Stimulated activated CD8-positive, alpha-beta memory T cell treated with anti-CD3 and anti-CD28 coated beads, Interleukin-2, amount 100 ng/mL, for 1 hour (primary cell): ENCODE results near the gene MVD.
"Not testable (repeated sequence)": the region's sequence is repeated elsewhere in the genome, so short reads cannot be mapped to it uniquely, and the experiment has no call there.

ENCODE experiments used
- DNase-seq, 2 donors: peaks; one replicate each; pipeline ENCODE4 v3.0.0-alpha.2; 2020; ENCODE audit warnings: low read depth in 2 of 2

Gene MVD

DNA sequence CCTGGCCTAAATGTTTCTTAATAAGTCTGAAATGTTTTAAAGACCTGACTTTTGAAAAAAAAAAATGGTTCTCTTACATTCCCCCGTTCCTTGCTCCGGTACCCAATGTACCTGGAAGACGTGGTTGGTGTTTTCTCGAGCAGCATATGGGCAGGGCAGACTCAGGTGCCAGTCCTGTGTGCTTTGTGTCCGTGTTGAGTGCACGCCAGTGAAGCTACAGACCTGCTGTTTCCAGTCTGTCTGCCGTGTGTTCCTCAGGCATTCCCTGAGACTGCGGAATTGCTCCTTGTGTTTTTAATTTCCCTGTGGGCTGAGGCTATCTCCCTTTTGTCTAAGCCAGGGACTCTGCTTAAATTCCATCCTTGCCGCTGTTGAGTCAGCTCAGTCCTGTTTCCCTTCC lies 36.2 kb downstream of the MVD start:
- no peak for DNase-seq

DNA sequence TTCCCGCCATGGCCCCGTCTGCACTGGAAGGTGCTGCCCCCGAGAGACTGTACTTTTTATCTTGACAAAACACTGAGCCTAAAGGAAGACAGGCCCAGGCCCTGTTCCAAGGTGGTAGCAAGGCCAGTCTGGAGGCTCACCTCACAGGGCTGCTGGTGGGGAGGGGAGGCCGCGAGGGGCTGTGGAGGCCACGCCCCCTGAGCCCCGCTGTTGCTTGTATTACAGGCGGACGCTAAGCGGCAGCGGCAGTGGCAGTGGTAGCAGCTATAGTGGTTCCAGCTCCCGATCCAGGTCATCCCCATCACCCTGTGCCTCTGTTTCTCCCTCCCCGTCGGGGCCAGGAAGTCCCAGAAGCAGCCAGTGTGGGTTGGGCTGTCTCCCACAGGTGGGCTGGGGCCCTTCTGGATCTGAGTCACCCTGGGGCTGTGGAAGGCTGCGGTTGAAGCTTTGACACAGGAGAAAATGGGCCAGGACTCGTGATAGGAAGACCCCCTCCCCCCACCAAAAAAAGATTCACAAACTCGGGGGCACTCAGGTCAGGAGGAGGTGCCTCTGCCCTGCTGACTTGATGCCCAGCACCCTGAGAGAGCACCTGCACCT lies 37.8 kb downstream of the MVD start:
- no peak for DNase-seq

DNA sequence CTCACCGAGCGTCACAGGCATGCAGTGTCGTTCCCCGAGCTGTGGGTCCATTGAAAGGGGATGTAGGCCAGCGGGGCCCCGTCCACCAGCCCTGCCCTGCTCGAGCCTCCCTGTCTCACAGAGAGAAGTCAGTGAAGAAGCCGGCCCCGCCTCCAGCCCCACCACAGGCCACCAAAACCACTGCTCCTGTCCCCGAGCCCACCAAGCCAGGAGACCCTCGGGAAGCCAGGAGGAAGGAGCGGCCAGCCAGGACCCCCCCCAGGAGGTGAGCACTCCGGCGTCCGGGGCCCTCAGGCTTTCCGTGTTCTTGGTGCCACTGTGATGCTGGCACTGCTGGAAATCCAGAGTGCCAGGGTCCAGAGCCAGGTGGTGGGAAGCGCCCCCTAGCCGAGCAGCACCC lies 38.4 kb downstream of the MVD start:
- no peak for DNase-seq

DNA sequence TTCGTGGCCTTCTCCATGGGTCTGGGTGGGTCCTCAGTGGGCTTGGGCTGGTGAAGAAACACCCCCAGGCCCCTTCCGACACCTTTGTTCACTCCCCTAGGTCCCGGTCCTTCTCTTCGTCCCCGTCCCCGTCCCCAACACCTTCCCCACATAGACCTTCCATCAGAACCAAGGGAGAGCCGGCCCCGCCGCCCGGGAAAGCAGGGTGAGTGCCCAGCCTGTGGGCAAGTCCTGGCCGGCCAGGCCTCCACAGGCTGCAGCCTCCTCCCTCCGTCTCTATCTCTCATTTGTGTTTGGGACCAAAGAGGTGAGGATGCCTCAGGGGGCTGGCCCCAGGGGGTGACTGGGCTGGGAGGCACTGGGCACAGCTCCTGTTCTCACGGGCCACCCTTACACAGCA lies 39.0 kb downstream of the MVD start:
- DNase-seq = no peak

DNA sequence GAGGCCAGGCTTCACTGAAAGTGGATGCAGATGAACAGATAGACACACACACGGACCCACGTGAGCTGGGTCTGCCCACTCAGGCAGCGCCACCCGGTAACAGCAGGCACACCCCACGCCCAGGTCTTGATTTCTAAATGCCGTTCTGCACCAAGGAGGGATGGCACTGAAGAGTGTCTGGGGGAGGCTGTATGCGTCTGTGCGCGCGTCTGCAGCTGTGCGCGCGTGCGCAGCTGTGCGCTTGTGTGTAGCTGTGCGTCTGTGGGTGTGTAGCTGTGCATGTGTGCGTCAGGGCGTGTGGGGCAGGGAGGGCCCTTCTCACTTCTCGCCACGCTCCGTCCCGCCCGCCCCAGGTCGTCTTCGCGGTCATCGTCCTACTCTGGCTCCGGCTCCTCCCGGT lies 40.0 kb downstream of the MVD start:
- DNase-seq = no peak

DNA sequence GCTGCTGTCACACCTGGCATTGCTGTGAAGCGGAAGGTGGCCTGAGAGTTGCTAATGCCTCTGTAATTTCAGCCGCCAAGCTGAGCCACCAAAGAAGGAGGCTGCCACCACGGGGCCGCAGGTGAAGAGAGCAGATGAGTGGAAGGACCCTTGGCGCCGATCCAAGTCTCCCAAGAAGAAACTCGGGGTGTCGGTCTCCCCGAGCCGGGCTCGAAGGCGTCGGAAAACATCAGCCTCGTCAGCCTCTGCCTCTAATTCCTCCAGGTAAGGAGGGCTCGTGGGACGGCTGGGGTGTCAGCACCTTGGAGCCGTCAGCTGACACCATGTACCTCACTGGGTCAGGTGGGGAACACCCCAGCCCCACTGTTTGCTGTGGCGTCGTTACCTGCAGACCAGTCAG lies 40.8 kb downstream of the MVD start:
- no peak for DNase-seq

DNA sequence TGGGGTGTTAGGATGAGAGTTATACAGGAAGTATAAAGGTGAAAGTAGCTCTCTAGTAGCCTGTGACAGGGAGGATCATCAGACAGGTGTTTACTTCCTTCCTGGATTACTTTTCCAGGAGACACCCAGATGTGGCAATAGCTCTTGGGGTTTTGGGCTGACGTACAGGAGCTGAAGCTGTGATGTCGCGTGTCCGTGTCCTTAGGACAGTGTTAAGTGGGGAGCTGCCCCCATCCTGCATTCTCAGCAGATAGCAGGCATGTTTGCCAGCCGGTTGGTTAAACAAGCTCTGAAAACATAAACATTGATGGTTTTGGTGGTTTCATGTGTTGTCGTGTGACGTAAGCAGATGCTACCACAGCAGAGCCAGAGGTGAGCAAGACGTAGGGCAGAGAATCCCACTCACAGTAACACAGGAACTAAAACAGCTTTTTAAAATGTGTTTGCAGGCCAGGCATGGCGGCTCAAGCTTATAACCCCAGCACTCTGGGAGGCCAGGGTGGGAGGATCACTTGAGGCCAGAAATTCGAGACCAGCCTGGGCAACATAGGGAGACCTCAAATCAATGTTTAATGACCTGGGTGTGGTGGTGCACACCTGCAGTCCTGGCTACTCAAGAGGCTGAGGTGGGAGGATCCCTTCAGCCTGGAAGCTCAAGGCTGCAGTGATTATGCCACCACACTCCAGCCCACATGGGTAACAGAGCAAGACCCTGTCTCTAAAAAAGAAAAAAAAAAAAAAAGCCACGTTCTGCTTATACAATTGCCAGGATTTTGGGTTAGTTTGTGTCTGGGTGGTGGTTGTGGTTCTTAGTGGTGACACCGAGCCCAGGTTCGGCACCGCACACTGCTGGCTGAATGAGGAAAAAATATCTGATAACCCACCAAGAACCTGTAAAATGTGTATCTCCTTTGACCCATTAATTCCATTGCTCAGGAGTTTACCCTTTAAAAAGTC lies 42.8 kb downstream of the MVD start:
- peak; percentile 48 to 49 for DNase-seq

DNA sequence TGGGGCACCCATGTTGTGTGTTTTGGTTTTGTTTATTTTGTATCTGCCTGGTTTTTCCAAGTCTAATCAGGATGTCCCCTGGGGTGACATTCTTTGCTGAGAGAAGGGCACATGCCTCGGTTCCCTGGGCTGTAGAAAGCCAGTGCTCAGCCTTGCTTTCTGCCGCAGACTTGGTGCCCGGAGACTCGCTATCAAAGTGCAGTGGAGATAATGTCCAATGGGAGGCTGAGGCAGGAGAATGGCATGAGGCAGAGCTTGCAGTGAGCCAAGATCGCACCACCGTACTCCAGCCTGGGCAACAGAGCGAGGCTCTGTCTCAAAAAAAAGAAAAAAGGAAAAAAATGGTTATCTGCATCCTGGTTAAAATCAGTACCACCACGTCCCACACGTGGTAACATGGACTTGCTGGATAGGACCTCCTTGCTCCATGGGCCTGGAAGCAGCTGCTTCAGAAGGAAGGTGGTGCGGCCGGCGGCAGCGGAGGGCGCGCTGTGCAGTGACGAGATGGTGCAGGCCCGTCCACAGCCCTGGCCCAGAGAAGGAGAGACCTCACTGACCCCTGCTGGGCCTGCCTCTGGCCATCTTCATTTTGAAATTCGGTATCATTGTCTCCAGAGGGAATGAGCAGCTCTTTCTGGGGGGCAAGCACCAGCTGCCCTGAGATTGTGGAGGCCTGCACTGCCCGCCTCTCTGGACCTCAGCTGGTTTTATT lies 43.8 kb downstream of the MVD start:
- no peak for DNase-seq

DNA sequence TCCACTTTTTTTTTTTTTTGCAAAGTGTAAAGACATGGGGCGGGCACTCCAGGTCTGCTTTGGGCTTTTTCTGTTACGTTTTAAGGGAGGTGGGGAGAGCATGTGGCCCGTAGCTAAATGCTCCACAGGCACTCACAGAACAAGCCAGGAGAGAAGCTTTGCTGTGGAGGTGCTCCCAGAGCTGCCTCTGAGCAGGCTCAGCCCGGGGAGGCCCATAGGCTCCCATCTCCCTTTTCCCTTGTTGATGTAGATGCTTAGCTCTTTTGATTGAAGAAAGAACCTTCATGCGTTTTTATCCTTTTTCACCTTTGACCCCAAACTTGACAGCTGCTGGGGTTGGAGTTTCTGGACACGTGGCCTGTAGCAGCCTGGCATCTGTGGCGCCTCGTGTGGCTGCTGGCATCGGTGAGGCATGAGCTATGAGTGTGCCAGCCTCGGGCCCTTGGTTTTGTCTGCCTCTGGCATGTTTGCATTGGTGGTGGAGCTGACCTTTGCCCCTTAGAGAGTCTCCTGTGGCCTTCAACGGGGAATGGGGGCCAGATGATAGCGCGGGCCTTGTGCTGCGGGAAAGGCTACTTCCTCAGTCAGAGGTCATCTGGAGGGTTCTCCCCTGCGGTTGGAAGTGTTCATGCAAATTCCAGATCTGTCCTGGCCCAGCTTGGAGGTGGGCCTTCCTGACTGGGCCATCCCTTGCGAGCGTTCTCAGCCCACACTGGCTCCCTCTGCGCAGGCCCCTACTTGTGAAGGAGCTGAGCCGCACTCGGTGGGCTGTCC lies 44.5 kb downstream of the MVD start:
- no peak for DNase-seq

DNA sequence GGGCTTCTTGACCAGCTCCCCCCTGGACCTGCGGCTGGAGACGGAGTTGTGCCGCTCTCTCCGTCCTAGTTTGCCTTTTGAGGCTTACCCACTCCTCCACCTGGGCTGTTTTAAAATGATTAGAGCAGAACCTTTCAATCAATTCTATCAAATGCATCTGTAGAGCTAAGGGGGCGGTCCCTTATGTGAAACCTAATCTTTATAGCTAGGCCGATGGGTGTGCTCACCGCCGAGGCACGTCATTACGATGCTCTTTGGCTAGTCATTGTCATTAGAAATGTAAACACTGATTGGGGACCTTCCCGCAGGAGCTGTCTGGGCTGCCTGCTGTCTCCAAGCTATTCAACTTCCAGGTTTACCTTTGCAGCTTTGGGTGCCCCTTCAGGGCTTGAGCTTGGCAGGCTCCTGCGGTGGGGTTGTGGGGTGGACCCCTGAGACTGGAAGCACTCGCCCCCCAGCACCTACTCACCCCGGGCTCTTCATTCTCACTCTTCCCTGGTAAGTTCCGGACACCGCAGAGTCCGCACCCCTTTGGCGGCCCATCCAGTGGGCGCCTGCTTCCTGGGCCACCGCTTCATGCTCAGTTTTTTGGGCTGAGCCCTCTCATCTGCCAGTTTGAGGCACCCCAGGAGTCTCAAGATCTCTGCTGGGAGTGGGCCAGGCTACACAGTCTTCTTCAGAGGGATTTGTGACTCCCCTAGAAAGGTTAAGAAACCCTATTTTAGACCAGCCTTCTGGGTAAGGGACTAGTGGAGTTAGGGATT lies 45.4 kb downstream of the MVD start:
- DNase-seq = no peak

DNA sequence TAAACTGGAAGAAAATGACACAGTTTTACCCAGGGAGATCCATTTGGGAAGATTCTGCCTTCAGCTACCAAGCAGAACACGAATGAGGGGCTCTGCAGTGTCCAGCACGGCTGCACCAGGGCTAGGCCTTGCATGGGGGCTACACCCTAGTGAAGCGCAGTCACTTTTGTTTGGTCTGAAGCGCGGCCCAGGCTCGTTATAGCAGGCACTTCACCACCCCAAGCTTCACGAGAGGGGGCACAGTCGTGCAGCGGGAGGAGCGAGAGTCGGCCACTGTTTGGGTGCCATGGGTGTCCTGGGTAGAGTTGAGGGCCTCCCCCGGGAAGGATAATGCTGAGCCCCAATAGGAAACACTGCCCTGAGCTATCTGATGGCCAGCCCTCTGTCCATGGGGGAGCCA lies 46.2 kb downstream of the MVD start:
- no peak for DNase-seq

DNA sequence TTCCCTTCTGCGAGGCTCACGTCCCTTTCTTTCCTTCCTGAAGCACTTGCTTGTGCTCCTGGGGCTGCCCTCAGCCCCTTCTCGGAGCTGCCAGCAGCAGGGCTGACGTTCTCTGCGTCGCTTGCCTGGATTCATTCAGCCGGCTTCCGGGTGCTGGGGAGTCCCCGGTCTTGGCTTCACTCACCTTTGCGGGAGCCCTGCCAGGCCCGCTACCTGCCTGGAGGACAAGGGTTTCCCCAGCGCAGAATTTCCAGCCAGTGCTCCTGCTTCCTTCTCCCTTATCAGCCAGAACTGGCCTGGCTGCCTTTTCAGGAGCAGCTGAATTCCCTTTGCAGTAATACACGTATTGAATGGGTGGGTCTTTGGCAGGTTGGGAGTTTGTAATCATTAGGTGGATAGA lies 46.6 kb downstream of the MVD start:
- DNase-seq = no peak

DNA sequence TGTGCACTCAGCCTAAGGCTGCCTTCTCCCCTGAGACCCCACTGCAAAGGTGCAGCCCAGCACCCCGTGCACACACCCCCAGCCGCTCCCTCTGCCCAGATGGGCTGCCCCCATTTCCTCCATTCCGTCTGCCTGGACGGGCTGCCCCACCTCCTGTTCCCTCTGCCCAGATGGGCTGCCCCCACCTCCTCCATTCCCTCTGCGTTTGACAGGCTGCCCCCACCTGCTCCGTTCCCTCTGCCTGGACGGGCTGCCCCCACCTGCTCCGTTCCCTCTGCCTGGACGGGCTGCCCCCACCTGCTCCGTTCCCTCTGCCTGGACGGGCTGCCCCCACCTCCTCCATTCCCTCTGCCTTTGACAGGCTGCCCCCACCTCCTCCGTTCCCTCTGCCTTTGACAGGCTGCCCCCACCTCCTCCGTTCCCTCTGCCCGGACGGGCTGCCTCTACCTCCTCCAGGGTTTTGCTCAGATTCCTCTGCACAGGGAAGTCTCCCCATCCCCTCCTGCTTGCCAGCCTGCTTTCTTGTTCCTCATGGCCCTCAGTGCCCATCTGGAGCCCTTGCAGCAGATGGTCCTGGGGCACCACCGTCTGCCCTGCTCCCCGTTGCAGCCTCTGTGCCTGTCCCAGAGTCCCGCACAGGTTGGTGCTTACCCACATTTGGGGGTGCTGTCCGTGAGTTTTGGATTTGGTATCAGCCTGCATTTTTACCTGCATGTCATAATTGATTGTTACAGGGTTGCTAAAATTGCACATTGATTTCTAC lies 47.9 kb downstream of the MVD start:
- DNase-seq = no peak

DNA sequence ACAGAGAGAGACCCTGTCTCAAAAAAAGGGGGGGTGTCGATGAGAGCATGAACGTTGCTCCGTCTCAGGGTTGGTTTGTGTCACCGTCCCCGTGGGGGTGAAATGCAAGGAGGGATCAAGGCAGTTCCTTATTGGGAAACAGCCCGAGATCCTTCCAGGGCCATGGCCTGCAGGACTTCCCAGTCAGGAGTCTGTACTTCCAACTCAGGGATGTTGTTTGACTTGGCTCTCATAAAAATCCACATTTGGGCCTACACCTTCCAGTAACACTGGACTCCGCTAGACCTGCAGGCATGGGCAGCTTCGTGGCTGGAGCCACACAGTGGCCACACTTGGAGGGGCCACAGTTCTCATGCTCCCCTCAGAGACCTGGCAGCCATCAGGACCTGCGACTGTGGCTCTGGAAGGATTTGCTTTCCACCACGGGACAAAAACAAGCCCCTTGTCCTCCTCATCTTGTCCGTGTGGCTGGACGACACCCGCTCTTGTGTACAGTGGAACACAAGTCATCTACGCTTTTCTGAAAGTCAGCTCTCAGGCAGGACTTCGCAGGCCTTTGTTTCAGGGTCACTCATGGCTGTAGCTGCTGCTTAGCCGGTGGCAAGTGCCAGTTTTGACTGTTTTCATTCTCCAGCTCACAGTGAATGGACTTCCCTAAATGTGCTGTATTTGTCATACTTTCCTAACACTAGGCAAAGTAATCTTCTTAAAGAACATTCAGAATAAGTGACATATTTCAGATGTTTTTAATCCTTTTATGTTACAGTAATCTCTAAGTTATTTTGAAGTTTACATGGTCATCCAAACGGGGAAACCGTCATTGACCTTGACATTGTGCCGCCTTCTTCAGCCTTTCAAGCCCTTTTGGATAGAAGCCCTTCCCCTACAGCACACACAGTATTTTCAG lies 48.7 kb downstream of the MVD start:
- DNase-seq = no peak

DNA sequence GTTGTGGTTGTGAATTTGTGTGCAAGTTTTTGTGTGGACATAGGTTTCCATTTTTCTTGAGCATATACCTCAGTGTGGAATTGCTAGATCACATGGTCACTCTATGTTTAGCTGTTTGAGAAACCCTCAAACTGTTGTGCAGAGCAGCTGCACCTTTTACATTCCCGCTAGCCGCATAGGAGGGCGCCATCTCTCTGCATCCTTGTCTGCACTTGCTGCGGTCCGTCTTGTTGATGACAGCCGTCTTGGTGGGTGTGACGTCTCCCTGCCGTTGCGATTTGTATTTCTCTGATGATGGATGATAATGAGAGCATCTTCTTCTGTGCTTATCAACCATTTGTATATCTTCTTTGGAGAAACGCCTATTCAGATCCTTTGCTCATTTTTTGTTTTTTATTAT lies 49.6 kb downstream of the MVD start:
- no peak for DNase-seq

DNA sequence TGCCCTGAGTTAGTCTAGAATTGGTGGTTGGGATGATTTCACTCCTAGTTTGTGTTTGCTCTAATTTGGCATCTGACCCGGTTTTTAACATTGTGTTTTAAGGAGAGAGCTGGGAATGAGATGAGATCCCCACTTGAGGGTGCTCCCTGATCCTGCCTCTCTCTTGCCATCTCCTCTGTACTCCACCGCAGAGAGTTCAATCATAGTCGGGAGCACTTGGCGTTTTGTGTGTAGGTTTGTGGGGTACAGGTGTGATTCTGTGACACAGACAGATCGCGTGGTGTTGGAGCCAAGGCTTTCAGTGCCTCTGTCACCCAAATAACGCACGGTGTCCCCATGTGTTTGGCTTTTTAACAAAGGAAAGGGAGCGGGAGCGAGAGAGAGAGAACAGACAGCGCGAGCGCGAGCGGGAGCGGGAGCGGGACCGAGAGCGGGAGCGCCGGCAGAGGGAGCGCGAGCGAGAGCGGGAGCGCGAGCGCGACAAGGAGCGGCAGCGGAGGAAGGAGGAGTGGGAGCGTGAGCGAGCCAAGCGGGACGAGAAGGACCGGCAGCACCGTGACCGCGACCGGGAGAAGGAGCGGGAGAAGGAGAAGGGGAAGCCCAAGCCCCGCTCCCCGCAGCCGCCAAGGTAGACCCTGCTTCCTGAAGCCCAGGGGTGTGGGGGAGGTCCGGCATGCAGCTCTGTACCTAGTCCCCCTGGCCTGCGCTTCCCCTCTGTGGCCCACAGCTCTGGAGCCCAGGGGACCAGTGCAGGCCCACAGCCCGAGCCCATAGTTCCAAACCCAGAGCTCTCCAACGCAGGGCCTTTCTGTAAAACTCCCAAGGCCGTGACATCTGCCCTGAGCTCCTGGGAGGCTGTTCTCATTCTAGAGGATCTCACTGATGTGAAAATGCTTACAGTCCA lies 51.7 kb downstream of the MVD start:
- no peak for DNase-seq

DNA sequence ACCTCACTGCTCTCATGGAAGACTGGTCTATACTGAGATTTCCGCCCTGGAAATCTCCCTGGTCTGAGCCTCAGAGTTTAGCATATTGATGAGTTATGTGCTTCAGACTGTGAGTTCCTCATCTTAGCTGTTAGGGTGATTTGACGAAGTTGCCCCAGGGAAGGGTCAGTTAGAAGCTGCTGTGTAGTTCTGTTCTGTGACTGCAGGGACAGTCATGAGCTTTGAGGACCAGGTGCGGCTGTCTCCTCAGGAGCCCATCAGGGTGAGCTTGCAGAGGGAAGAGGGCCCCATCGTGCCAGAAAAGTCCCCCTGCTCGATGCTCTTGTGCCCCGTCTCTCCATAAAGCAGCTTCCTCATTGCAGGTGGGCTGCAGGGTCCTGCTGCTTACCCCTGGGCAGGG lies 52.8 kb downstream of the MVD start:
- no peak for DNase-seq

DNA sequence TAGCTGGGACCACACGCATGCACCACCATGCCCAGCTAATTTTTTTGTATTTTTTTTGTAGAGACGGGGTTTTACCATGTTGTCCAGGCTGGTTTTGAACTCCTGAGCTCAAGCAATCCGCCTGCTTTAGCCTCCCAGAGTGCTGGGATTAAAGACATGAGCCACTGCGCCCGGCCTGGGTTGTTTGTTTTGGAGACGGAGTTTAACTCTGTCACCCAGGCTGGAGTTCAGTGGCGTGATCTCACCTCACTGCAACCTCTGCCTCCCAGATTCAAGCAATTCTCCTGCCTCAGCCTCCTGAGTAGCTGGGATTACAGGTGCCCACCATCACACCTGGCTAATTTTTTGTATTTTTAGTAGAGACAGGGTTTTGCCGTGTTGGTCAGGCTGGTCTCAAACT lies 53.5 kb downstream of the MVD start:
- DNase-seq = not testable (repeated sequence)
